ENCODE measurements around the gene DBF4B.
"Not testable (repeated sequence)": the region's sequence is repeated elsewhere in the genome, so short reads cannot be mapped to it uniquely, and the experiment has no call there.

Gene DBF4B

GRCh38 chr17:44733753-44734152 is 25.3 kb downstream of the DBF4B start:
- no peak for DNase-seq (ENCODE audit: low spot score)

- no peak for DNase-seq (ENCODE audit: low spot score)
These were observed 25.8 kb downstream of the DBF4B start for GRCh38 chr17:44734272-44734671.

GRCh38 chr17:44736551-44737240 is 28.2 kb downstream of the DBF4B start:
- no peak for DNase-seq (ENCODE audit: low spot score)

- DNase-seq (ENCODE audit: low spot score): no peak
These were observed 29.9 kb downstream of the DBF4B start for GRCh38 chr17:44738214-44738906.

GRCh38 chr17:44741316-44741715 is 32.9 kb downstream of the DBF4B start:
- DNase-seq (ENCODE audit: low spot score): no peak

GRCh38 chr17:44745301-44745700 is 36.8 kb downstream of the DBF4B start:
- no peak for DNase-seq (ENCODE audit: low spot score)

GRCh38 chr17:44745738-44746137 is 37.3 kb downstream of the DBF4B start:
- DNase-seq (ENCODE audit: low spot score): not testable (repeated sequence)

- DNase-seq (ENCODE audit: low spot score): no peak
These were observed 39.1 kb downstream of the DBF4B start for GRCh38 chr17:44747566-44747965.

GRCh38 chr17:44749076-44749979 is 40.9 kb downstream of the DBF4B start:
- no peak for DNase-seq (ENCODE audit: low spot score)

- DNase-seq (ENCODE audit: low spot score): no peak
These were observed 41.5 kb downstream of the DBF4B start for GRCh38 chr17:44749980-44750318.

- DNase-seq (ENCODE audit: low spot score): no peak
These were observed 42.9 kb downstream of the DBF4B start for GRCh38 chr17:44751331-44751730.

GRCh38 chr17:44751806-44752205 is 43.3 kb downstream of the DBF4B start:
- DNase-seq (ENCODE audit: low spot score): no peak

GRCh38 chr17:44752953-44753861 is 44.7 kb downstream of the DBF4B start:
- DNase-seq (ENCODE audit: low spot score): no peak

- no peak for DNase-seq (ENCODE audit: low spot score)
These were observed 45.8 kb downstream of the DBF4B start for GRCh38 chr17:44754276-44754675.

GRCh38 chr17:44755180-44755579 is 46.7 kb downstream of the DBF4B start:
- not testable (repeated sequence) for DNase-seq (ENCODE audit: low spot score)

GRCh38 chr17:44757045-44757917 is 48.8 kb downstream of the DBF4B start:
- DNase-seq (ENCODE audit: low spot score): no peak

- no peak for DNase-seq (ENCODE audit: low spot score)
These were observed 49.5 kb downstream of the DBF4B start for GRCh38 chr17:44757918-44758413.

- no peak for DNase-seq (ENCODE audit: low spot score)
These were observed 50.1 kb downstream of the DBF4B start, which contains the start of gene ADAM11 for GRCh38 chr17:44758414-44759085. Gene ADAM11, plus strand, starts transcription at chr17:44758988. Its CDS starts 212 bp downstream, at chr17:44759200.

Measured in SK-N-DZ (cell line).